Aorta (tissue), 5 donors: ENCODE data around the gene RBP3. TPM values are rescaled to one million over a fixed set of nuclear protein-coding genes. Genes with fewer than 3 reads are reported as not detected.

ENCODE experiments used
- ATAC-seq: fragments of 200-7000 bp; cut with Tn5 transposase; one replicate; pipeline ENCODE4 v1.9.1; 2022; ENCODE audit warnings: moderate library complexity; ENCODE audit not compliant: low FRiP score
- DNase-seq, 2 donors: peaks; one replicate each; pipeline ENCODE4 v3.0.0-alpha.2; 2020
- H3K27ac ChIP-seq, 2 donors: one replicate each; pipeline ENCODE4 v1.5.1; 2013; ENCODE audit warnings: low read length in 2 of 2, mild to moderate bottlenecking in 2 of 2, moderate library complexity in 2 of 2, control low read depth in 1 of 2, inconsistent platforms in 1 of 2, low read depth in 1 of 2
- H3K27me3 ChIP-seq, 2 donors: one replicate each; pipeline ENCODE4 v1.6.1; 2013; ENCODE audit warnings: control low read depth in 1 of 2, low read length in 1 of 2, mild to moderate bottlenecking in 1 of 2, moderate library complexity in 1 of 2; ENCODE audit not compliant: insufficient read depth in 2 of 2, control insufficient read depth in 1 of 2
- H3K36me3 ChIP-seq, 2 donors: one replicate each; pipeline ENCODE4 v1.6.1; 2013; ENCODE audit warnings: control low read depth in 1 of 2, low read length in 1 of 2, mild to moderate bottlenecking in 1 of 2; ENCODE audit not compliant: insufficient read depth in 2 of 2, control insufficient read depth in 1 of 2
- H3K4me1 ChIP-seq, 2 donors: one replicate each; pipeline ENCODE4 v1.6.1; 2013; ENCODE audit warnings: low read length in 2 of 2, control low read depth in 1 of 2, mild to moderate bottlenecking in 1 of 2, moderate library complexity in 1 of 2; ENCODE audit not compliant: insufficient read depth in 2 of 2, control insufficient read depth in 1 of 2
- H3K4me3 ChIP-seq, 2 donors: one replicate each; pipeline ENCODE4 v1.5.1; 2013; ENCODE audit warnings: low read length in 2 of 2, control low read depth in 1 of 2, mild to moderate bottlenecking in 1 of 2
- H3K9me3 ChIP-seq: one replicate; pipeline ENCODE4 v1.6.1; 2013; ENCODE audit warnings: mild to moderate bottlenecking, low read length; ENCODE audit not compliant: control insufficient read depth
- WGBS, 2 donors: extraction: QIAGEN DNeasy Blood & Tissue Kit; methylation state at CpG; one replicate each; pipeline ENCODE4 v1.1.7; 2013; 5-methylcytosine and 5-hydroxymethylcytosine counted together
- intact Hi-C, 2 donors: fragments of 100-400 bp; cut with DNase I; formaldehyde crosslinking; loops; one replicate each; pipeline versions ENCODE4 v1.14.2 to v1.15.0; 2022
- polyA plus RNA-seq, 2 donors: library from polyadenylated mRNA; stranded (reverse); fragments of 200-250 nt; gene quantifications; one replicate each; pipeline ENCODE4 v1.2.3, GENCODE V29; 2013
- total RNA-seq, 2 donors: library from RNA; stranded (reverse); fragmentation: NEBNext Ultra II Directional; extraction: Animal tissue kit (Norgen Biotek cat#: 25700); gene quantifications; one replicate each; pipeline ENCODE4 v1.2.1, GENCODE V29; 2021
- donor health status: healthy with polysubstance abuse.
- donor health status: Bipolar disorder and iron deficiency.
- donor health status: DM: no; HTN: no; CAD: no.
- donor health status: DM: no; HTN: no; CAD: no.
- donor health status: DM: yes; HTN: yes; CAD: no.

The RBP3 gene
- total and polyA plus RNA-seq, 4 donors, result not detected

DNA sequence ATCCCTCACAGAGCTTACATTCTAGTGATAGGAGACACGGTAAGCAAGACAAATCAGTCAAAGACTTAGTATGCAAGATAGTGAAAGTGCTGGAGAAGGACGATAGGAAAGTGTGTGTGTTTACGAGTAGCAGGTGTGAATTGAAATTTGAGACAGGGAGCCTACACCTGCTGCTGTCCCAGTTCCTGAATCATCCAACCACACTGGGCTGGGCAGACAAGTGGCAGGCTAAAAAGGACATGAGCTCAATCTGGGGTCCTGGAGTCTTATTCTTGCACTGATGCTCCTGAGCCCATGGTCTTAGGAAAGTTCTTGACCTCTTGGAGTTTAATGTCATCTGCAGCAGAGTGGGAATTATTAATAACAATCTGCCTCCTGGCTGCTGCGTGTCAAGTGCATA lies 16.2 kb downstream of the RBP3 start:
- Histone ChIP-seq H3K9me3 (no peaks in the 10 kb centered on the region), H3K27me3 (no peaks in the 10 kb centered on the region), H3K4me3 (no peak overlapping the region), H3K4me1 (no peaks in the 10 kb centered on the region), H3K27ac (no peak overlapping the region), H3K36me3 (no peaks in the 10 kb centered on the region)
- no peak for ATAC-seq
- intact Hi-C loops, result no loop called here
- 87% methylated on average over 4 of the region's 4 CpGs for whole genome bisulfite sequencing, 2 donors
- DNase-seq, result peak in 1 of 2 donors; percentile 11

DNA sequence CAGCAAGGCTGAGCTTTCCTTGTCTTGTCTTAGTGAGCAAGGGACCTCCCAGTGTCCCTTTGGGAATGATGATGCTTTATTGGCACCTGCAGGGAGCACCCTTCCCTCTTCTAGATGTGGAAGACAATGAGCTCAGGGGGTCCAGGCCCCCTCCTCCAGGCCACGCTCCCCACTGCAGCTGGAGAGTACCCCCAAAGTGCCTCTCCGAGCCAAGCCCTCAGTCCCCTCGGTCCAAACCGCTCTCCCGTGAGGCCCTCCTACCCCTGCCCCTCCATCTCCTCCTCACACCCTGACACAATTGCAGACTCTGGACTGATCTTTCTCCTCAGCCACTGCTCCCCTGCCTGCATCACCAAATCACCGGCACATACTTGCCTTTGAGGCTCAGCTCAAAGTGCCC lies 16.7 kb downstream of the RBP3 start:
- Histone ChIP-seq H3K4me3 (no peak overlapping the region), H3K9me3 (no peaks in the 10 kb centered on the region), H3K27me3 (no peaks in the 10 kb centered on the region), H3K4me1 (no peaks in the 10 kb centered on the region), H3K27ac (no peak overlapping the region), H3K36me3 (no peaks in the 10 kb centered on the region)
- DNase-seq, result peak in 1 of 2 donors; percentile 55
- ATAC-seq, result no peak
- intact Hi-C loops, result no loop called here
- WGBS, 2 donors, result 93 to 94% methylated on average over 6 of the region's 6 CpGs

DNA sequence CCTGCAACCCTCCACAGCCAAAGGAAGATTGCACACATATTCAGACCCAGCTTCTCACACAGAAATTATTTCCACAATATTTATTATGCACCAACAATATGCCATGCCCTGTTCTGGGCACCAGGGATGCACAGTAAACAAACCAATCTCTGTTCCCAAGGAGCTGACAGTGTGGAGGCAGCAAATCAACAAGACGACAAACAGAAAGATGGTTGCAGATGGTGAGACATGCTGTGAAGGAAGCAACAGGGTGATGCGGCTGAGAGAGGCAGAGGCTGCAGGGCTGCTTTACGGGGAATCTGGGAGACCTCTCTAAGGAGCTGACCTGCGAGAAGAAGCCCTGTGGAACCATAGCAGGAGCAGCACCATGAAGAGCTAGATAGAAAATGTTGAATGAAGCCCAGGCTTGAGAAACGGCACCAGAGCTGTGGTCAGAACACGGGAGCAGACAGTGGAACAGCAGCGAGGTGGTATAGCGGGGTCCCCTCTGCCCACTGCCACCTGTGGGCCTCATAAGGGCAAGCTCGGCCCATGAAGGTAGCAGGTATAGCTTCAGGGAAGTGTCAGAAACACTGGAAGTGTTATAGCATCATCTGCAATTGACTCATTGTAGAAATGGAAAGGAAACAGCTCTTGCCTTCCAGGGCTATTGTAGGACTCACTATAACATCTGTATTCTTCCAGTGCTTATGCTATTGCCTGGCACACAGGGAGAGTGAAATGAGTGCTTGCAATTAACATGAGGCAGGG lies 17.4 kb downstream of the RBP3 start:
- Histone ChIP-seq H3K4me1 (no peaks in the 10 kb centered on the region), H3K27me3 (no peaks in the 10 kb centered on the region), H3K9me3 (no peaks in the 10 kb centered on the region), H3K4me3 (no peak overlapping the region), H3K36me3 (no peaks in the 10 kb centered on the region), H3K27ac (no peak overlapping the region)
- WGBS, 2 donors, result 91 to 93% methylated on average over 9 of the region's 9 CpGs
- DNase-seq (peak in 1 of 2 donors; percentile 50), ATAC-seq (no peak)
- intact Hi-C loops, result no loop called here

DNA sequence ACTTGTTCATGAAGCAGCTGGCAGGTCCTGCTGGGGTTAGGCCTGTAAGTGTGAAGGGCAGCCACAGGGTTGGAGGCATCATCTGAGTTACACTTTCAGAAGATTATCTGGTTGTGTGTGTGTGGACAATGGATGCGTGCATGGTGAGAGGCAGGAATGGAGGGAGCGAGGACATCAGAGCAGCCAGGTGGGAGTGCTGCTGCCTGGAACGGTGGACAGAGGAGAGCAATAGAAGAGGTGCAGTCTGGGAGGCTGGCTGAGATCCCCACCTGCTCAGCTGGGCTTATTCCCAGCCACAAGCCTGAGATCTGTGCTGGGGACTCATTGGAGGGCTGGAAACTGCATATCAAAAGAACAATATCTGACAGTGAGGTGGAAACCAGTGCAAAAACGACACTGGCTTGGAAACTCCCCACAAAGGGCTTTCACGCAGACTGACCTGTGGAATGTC lies 18.0 kb downstream of the RBP3 start:
- ATAC-seq, result no peak
- Histone ChIP-seq H3K27me3 (no peaks in the 10 kb centered on the region), H3K4me3 (no peak overlapping the region), H3K27ac (no peak overlapping the region), H3K9me3 (no peaks in the 10 kb centered on the region), H3K4me1 (no peaks in the 10 kb centered on the region), H3K36me3 (no peaks in the 10 kb centered on the region)
- 65 to 69% methylated on average over 5 of the region's 5 CpGs for WGBS, 2 donors
- DNase-seq, result peak in 1 of 2 donors; percentile 26
- intact Hi-C loops, result no loop called here

DNA sequence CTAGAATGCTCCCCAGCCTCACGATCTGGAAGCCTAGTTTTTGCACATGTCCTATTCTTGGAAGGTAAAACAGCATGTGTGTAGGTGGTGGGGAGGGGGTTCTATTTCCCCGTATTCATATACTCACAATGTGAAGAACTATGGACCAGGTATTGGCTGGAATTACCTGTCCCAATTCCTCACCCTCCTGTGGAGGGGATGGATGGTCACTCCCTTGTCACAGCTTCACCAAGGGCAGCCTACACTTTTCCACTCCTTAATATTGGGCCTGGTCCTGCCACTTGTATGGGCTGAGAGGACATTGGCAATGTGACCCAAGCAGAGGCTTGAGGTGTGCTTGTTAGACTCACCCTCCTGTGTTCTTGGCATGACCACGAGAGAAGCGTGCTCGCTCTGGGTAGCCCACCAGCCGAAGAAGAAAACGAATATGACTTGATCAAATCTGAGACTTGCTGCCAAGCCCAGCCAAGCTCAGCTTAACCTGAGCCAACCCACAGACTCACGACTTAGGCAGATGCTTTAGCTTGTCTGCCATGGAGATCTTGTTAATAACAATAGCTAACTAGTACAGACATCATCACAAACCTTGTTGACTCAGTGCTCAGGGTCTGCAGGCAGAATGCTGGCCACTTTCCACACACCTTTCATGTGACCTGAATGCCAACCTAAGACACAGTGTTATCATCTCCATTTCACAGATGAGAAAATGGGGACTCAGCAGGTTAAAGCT lies 18.7 kb downstream of the RBP3 start:
- no peak overlapping the region for H3K27ac ChIP-seq
- H3K36me3 ChIP-seq, result no peaks in the 10 kb centered on the region
- intact Hi-C loops, result no loop called here
- ATAC-seq (no peak), DNase-seq (peak in 1 of 2 donors; percentile 28)
- WGBS, 2 donors, result 90 to 91% methylated on average over 8 of the region's 8 CpGs
- H3K4me3 ChIP-seq, result no peak overlapping the region
- H3K4me1 ChIP-seq, result no peaks in the 10 kb centered on the region
- H3K27me3 ChIP-seq, result no peaks in the 10 kb centered on the region
- no peaks in the 10 kb centered on the region for H3K9me3 ChIP-seq

DNA sequence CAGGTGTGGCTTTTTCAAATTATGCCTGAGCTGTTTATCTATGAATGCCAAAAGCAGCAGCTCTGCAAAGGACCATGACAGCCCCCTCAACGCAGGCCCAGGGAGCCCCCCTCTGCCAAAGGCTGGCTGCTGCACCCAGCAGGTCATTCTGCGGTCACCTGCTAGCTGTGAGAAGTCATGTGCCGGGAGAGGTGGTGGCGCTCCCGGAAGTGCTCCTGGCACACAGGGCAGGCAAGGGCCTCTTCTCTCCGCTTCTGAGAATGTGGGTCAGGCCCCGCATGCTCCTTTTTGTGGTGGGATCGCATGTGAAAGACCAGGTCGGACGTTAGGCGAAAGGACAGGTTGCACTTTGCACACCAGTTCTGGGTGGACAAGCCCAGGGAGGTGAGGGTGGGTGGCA lies 19.5 kb downstream of the RBP3 start:
- Histone ChIP-seq H3K27ac (no peak overlapping the region), H3K36me3 (no peaks in the 10 kb centered on the region), H3K4me3 (no peak overlapping the region), H3K9me3 (no peaks in the 10 kb centered on the region), H3K4me1 (no peaks in the 10 kb centered on the region), H3K27me3 (no peaks in the 10 kb centered on the region)
- intact Hi-C loops, result no loop called here
- peak in 1 of 2 donors; percentile 45 for DNase-seq
- 93 to 94% methylated on average over 11 of the region's 11 CpGs for WGBS, 2 donors
- ATAC-seq, result no peak

DNA sequence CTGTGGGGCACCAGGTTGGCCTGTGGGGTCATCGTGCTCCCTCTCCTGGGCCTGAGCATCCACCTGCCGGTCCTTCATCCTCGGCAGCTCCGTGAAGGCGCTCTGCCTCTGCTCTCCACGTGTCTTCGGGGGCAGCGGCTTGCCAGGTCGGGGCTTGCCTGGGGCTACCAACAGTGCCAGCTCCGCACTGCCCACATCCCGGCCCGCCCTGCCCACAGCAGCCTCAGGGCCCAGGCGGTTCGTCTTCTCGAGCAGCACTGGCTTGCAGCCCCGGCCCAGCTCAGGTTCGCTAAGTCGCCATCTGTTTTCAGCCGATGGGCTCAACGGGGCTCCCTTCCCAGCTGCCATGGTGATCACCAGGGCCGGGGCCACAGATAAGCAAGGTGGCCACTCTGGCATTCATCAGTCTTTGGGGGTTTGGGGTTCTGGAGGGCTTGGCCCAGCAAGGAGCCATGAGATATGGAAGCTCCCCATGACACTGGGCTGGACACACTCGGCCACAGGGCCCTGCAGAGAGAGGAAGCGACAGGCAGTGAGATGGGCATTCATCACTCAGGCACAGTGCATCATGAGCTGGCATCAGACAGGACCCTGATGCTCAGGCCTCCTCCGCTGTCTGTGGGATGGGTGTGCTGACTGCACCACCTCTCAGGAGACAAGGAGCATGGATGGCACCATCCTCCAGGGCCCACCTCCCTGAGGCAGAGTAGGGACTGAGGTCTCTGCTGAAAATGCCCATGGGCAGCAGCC lies 20.4 kb downstream of the RBP3 start:
- H3K9me3 ChIP-seq, result no peaks in the 10 kb centered on the region
- no peaks in the 10 kb centered on the region for H3K36me3 ChIP-seq
- no peaks in the 10 kb centered on the region for H3K4me1 ChIP-seq
- intact Hi-C loops, result no loop called here
- no peak for ATAC-seq
- no peak overlapping the region for H3K4me3 ChIP-seq
- H3K27me3 ChIP-seq, result no peaks in the 10 kb centered on the region
- no peak overlapping the region for H3K27ac ChIP-seq
- DNase-seq, result peak in 1 of 2 donors; percentile 75
- WGBS, 2 donors, result 94 to 98% methylated on average over 23 to 24 of the region's 24 CpGs

DNA sequence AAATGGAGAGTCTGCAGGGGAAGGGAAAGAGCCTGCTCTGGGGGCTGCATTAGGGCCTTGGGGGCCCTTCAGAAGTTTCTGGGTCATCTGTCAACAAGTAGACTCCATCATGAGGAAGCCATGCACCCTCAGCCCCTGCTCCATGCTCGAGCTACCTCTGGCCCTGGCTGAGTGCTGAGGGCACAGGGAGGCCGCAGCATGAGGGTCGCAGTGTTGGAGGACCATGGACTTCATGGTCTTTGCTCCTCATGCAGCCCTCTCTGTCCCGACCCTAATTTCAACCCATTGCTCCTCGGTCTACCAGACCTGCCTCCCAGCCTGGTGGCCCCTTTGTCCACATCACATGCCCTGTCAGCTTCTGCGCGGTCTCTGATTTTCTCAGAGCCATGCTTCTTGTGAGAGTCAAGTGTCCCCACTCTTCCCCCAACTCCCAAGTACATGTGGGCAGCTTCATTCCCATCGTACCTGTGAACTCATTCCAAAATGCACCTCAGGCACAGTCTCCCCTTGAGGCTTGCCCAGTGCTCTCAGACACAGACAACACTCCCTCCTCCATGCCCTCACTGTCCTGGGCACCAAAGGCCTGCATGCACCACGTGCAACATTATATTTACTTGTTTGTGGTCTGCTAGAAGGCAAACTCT lies 21.2 kb downstream of the RBP3 start:
- no peak for ATAC-seq
- no peaks in the 10 kb centered on the region for H3K9me3 ChIP-seq
- no peak overlapping the region for H3K4me3 ChIP-seq
- intact Hi-C loops, result no loop called here
- no peak overlapping the region for H3K27ac ChIP-seq
- DNase-seq, result peak in 1 of 2 donors; percentile 51
- no peaks in the 10 kb centered on the region for H3K27me3 ChIP-seq
- 77 to 84% methylated on average over 9 of the region's 9 CpGs for WGBS, 2 donors
- no peaks in the 10 kb centered on the region for H3K4me1 ChIP-seq
- no peaks in the 10 kb centered on the region for H3K36me3 ChIP-seq
